ENCODE data around the gene MTTP.

MTTP gene

DNA sequence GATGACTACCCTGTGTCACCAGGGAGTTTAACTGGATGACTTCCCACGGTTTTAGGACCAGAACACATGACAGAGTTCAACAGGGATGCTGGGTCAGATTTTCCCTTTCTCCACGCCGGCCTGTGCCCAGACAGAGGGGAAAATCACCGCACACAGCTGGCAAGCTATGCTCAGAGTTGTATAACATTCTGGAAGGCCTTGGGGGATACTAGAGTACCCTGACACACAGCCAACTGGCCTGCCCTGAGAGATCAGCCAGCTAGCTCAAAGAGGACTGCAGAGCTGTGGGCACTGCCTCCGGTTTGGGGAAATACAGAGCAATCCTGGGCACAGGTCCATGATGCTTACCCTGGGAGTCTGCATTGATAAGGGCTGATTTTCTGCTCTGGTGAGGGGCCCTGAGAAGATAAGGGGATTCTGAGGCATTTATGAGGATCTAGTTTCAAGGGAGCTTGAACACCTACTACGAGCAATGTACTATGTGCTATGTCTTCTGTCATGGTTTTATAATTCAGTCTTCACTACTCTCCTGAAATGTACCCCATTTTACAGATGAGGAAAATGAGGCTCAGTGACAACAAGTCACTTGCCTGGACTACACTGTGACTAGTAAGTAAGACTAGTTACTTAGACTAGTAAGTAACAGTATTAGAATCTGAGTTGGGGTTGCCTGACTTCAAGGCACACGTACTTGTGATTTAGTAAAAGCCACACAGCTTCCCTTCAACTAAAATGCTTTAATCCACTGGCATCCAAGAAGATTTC is 68.3 kb downstream of the MTTP start:
- DNase-seq: no peak

DNA sequence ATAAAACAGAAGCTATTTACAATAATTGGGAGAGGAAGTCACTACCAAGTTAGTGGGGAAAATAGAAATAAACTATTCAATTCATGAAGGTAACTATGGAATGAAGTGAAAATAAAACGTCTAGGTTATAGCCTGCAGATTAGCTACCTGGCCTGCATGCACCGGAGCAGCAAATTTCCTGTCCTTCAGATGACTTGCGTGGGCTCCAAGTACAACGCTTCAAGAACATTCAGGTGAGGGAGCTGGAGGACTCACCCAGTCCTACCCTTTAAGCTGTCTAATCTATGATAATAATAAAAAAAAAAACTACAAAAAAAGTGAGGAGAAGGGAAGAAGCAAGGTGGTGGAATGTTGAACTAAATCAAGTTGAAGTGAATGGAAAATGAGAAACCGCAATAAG is 69.8 kb downstream of the MTTP start:
- DNase-seq: no peak

DNA sequence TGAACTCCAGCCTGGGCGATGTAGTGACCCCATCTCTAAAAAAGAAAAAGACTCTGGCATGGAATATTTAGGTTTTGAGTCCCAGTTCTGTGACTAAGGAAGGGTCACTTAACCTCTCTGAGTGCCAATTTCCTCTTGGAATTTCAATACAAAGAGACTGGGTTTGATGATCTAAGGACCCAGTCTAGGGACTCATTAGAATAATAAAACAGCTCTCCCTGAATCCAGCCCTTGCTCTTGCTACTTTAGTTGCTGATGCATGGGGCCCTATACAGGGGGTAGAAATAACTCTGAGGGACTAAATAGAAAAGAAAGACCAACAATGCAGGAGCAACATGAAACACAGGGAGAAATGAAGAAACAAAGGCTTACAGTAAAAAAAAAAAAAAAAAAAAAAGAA is 70.4 kb downstream of the MTTP start:
- no peak for DNase-seq

GRCh38 chr4:99645638-99646037 is 71.0 kb downstream of the MTTP start:
- no peak for DNase-seq

- no peak for DNase-seq
These were observed 72.4 kb downstream of the MTTP start for GRCh38 chr4:99647071-99647470.

DNA sequence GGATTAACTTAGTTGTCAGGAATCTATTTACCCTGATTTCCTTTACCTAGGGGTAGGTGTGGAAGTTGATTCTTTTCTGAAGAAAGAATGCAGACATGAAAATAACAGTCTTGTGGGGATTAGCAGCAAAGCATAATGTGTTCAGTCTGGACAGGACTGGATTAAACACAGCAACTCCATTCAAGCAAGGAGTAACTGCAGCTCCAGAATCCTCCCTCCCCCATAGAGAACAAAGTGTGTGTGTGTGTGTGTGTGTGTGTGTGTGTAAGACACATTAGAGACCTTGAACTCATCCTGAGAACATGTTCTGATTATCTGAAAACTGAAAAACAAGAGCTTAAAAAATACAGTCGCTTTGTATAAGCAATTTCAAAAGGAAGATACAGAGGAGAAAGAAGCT is 73.7 kb downstream of the MTTP start:
- no peak for DNase-seq

DNA sequence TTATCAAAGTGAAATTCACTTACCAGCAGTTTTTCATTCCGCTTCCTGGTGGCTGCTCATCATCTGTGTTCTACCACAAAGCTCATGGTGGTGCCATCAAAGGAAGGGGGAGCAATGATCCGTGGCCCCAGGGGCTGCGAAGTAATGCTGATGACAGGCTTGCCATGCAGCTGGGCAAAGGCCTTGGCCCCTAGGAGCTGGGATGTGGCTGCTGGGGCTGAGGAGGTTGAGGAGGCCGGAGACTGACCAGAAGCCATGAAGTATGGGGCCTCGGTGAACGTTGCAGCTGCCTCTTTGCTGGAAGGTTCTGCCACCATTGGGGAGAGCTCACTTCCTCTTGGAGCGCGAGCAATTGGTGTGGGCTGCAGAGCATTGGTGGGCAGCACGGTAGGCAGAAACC is 74.6 kb downstream of the MTTP start:
- no peak for DNase-seq

DNA sequence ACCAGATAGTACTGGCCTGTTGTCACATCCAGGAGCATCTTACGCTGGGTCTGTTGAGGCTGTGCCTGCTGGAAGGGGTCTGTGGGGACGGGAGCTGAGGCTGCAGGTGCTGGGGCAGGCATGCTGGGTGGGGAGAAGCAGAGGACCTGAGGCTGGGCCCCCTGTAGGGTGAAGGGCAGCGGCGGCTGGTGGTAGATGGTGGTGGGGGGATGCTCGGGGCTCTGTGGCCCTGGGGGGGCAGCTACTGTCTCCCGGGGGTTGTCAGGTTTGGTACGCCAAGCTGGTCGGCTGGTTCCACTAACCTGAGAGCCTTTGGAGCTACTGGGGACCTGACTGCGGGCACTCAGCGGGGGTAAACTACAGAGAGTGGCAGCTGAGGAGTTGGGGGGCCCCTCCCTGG is 75.2 kb downstream of the MTTP start:
- DNase-seq: no peak

- no peak for DNase-seq
These were observed 76.6 kb downstream of the MTTP start for GRCh38 chr4:99651016-99651769.

DNA sequence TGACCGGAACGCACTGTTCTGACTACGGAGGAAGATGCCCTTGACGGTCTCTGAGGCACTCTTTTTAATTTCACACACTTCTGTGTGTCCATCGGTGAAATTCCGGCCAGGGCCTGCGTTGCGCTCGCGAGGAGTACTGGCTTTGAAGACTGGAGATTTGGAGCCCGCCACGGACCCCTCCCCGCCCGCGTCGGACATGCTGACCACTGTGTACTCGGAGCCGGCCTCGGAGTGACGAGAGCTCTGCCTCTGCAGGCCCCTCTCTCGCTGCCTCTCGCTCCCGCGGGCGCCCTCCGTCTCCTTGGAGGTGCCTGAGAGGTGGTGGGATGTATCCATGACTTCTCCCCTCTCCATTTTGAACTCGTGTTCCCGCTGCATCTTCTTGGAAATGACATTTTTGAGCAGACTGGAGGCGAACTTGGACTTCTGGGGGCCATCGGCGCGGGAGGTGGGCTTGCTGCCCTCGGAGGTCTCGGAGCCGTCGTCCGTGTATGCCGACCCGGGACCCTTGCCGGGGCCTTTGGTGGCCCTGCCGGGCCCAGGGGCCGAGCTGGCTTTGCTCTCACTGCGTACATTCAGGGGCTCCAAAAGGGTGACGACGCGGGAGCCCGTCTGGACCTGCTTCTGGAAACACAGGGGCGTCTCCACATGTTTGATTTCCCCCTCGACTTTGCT is 77.3 kb downstream of the MTTP start:
- no peak for DNase-seq

GRCh38 chr4:99652596-99653436 is 78.2 kb downstream of the MTTP start:
- DNase-seq: no peak

GRCh38 chr4:99653916-99654315 is 79.3 kb downstream of the MTTP start:
- no peak for DNase-seq

DNA sequence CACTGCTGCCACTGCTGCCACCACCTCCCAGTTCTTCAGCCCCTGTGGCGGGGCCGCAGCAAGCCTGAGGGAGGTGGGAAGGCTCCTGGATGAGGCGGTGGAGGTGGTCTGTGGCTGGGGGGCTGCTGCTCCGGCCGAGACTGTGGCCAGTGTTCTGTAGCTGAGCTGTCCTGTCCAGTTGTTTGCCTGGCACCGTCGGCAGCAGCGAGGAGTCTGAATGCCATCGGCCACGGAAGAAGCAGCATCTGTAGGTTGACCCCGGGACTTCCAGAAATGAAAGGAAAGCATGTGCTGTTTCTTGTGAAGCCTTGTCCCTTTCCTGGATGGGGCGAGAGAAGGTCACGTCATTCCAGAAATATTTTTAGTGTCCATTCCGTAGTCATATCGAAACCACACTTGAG is 79.7 kb downstream of the MTTP start:
- no peak for DNase-seq

DNA sequence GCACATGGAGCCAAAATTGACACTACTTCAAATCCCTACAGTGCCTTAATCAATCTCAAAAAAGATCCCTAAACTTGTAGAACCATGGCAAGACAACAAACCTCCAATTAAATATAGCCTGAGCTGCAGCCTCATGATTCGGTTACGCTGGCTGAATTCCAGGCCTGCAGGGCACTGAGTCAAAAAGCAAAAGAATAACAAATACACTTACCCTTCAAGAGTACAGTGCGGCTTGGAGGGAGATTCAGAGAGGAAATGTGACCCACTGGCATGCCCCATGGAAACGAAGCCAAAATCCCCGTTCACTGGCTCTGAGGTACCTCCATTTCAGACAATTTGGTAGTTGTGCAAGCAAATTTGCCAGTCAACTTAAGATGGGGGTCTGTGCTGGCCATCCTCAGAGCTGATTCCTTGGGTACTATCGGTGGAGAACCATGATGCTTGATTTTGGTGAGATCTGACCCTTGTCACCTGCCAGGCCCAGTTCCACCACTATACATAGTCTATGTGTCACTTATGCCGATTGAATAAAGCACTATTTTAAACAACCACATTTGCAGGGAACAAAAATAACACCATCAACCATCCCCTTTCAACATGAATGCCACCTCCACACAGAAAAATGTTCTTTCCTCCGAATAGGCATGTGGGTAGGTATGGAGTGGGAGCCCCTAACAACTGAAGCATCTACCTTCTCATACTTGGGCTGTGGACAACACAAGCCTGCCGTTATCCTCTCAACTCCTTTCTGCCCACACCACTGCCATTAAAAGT is 80.9 kb downstream of the MTTP start:
- peak; percentile 48 to 82 for DNase-seq

- no peak for DNase-seq
These were observed 83.2 kb downstream of the MTTP start, which contains the start of gene C4orf54 for GRCh38 chr4:99657798-99658197. Gene C4orf54, minus strand, starts transcription at chr4:99657828. Its CDS starts 3,180 bp downstream, at chr4:99654648.

DNA sequence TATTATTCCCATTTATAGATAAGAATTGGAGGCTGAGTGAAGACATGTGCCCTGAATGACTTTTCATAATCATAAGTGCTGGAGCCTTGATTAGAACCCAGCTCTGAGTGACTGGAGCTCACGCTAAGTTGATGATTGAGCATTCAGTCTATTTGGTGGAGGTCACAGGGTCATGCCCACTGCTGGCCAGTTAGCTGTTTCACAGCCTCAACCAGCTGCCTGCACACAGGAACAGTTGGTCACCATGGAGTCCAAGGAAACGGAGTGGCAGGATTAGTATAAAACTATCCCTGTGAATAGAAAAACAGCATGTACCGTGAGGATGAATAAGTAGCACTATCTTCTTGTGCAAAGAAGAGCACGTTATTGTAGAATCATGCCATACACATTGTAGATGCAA is 84.0 kb downstream of the MTTP start:
- DNase-seq: no peak

GRCh38 chr4:99661907-99662306 is 87.3 kb downstream of the MTTP start:
- no peak for DNase-seq

GRCh38 chr4:99664716-99665115 is 90.1 kb downstream of the MTTP start:
- no peak for DNase-seq

GRCh38 chr4:99665983-99666382 is 91.4 kb downstream of the MTTP start:
- DNase-seq: peak in 1 of 2 experiments; percentile 14

DNA sequence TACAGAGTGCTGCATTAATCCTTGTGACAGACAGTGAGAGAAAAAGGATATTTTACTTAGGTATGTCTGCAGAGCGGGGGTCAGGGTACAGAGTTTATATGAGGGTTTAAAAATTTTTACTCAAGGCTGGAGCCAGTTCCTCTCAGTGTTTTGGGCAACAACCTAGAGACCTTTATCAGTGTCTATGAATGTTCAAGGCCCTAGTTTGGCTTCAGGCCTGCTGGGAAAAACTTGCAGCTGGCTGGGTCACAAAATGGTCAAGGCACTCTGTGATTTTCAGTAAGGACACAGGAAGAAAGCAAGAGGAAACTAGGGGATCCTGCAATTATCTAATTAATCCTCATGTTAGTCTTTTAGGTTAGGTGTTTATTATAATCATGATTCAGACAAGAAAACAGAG is 93.8 kb downstream of the MTTP start:
- DNase-seq: no peak

GRCh38 chr4:99669084-99669483 is 94.5 kb downstream of the MTTP start:
- DNase-seq: no peak
